GM18505 (cell line): ENCODE data around the gene VCL.
"Not testable (repeated sequence)": the region's sequence is repeated elsewhere in the genome, so short reads cannot be mapped to it uniquely, and the experiment has no call there.

Source experiments
- ATAC-seq: cut with Tn5 transposase; IDR thresholded peaks from one replicate; pipeline ENCODE4 v1.9.1; 2021; ENCODE audit not compliant: unreplicated experiment
- POLR2A ChIP-seq: IDR thresholded peaks from 4 replicates; pipeline ENCODE4 v1.6.1; 2011; ENCODE audit warnings: borderline replicate concordance; ENCODE audit not compliant: insufficient read depth, insufficient read length; ENCODE audit errors: extremely low read depth

The VCL gene

GRCh38 chr10:73981812-73982211, 16.1 kb upstream of the VCL start:
- TF ChIP-seq POLR2A = no peak
- ATAC-seq = no peak

- ATAC-seq = no peak
- TF ChIP-seq POLR2A = no peak
Measured at GRCh38 chr10:73983096-73984047, 14.5 kb upstream of the VCL start.

DNA sequence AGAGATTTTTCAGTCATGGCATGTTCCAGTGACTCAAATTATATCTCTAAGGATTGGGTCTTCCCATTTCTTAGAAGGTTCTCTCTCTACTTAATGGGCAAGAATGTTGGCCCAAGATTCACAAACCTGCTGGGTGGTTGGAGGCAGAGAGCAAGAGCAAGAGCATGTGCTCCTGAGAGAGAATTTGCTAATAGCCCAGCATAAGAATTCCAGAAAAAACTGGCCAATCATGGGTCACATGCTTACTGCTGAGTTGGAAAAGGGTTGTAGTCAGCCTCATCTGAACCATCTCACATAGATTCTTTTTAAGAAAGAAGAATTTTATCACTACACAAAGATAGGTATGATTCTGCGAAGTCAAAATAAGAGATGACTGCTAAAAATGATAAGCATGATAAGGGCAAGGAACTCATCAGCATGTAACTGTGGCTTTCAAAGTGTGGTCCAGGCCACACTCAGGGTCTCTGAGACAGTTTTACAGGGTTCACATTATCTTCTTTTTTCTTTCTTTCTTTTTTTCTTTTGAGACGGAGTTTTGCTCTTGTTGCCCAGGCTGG, 8.2 kb upstream of the VCL start:
- no peak for TF ChIP-seq POLR2A

GRCh38 chr10:73991203-73991883, 6.6 kb upstream of the VCL start:
- TF ChIP-seq POLR2A = no peak
- no peak for ATAC-seq

More for the DNA sequence above, 8.2 kb upstream of the VCL start:
- no peak for ATAC-seq

- TF ChIP-seq POLR2A = no peak
- no peak for ATAC-seq
Measured at GRCh38 chr10:73991884-73992245, 6.1 kb upstream of the VCL start.

DNA sequence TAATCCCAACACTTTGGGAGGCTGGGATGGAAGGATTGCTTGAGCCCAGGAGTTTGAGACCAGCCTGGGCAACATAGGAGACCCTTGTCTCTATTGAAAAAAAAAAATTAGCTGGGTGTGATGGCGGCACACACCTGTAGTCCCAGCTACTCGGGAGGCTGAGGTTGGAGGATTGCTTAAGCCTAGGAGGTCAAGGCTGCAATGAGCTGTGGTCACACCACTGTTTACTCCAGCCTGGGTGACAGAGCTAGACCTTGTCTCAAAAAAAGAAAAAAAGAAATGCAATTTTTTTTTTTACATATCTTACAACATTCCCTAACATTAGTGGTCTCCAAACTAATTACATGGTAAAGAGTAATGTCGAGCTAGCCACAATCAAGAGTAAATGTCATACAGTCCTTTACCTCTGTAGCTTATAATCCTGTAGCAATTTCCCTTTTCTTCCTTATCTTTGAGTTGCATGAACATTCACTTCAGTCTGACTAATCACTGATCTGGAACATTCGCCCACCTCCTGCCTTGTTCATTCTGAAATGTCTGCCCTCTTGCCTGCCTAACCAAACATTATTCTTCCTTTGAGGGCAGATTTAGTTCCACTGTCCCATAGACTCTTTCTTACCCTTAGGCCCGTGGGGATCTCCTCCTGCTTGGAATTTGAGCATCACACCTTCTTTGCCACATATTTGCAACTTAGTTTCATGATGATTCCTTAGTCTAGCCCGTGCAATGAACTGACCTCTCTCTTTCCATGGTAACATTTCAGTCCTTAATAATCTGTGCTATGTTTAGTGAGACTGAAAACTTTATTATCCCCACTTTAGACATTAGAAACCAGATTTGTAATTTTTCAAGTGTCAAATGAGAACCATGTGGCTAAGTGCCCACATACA, 4.8 kb upstream of the VCL start:
- ATAC-seq = no peak
- no peak for TF ChIP-seq POLR2A

- TF ChIP-seq POLR2A = no peak
- ATAC-seq = no peak
Measured at GRCh38 chr10:73995035-73995358, 2.9 kb upstream of the VCL start.

DNA sequence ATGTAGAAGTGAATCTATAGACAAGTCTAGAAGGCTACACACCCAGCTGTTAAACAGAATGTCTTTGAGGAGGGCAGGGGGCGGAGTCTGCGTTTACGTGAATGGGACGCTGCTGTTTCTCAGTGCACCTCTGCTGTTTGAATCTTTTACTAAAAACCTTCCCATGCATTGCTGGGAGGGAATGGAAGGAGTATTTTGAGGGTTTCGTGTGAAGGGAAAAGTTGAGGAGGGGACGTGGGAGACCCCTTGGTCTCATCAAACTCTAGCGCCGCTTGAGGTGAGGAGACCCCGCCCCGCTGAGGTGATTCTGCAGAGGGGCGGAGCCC, 492 bp upstream of the VCL start:
- peak; percentile 23 for ATAC-seq
- no peak for TF ChIP-seq POLR2A

- no peak for TF ChIP-seq POLR2A
- ATAC-seq = no peak
Measured at GRCh38 chr10:73998623-73998928, 660 bp downstream of the VCL start.

GRCh38 chr10:73998929-73999691, 1.2 kb downstream of the VCL start:
- no peak for TF ChIP-seq POLR2A
- no peak for ATAC-seq

DNA sequence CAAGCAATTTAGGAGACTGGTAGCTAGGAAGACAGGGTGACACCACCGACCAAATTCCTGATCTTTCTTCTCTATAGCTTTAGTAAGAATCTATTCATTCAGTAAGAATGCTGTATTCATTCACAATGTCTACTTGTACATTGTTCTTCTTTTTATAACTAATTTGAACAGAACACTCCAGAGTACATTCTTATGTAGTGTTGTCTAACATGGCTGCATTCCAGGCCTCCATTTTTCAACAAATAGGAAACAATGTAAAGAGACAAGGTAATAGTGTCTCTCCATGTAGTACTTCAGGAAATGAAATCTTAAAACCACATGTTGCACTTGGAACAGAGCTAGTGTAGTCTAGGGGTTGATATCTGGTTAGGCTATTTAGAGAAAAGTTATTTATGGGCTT, 1.8 kb downstream of the VCL start:
- ATAC-seq = no peak
- TF ChIP-seq POLR2A = no peak

DNA sequence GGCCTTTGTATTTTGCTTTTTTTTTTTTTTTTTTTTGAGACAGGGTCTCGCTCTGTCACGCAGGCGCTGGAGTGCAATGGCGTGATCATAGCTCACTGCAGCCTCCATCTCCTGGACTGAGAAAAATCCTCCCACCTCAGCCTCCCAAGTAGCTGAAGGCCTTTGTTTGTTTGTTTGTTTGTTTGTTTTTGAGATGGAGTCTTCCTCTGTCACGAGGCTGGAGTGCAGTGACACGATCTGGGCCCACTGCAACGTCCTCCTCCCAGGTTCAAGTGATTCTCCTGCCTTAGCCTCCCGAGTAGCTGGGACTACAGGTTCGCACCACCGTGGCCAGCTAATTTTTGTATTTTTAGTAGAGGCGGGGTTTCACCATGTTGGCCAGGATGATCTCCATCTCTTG, 2.3 kb downstream of the VCL start:
- ATAC-seq = not testable (repeated sequence)
